ENCODE data around the gene LRP1B. TPM values are rescaled to one million over a fixed set of nuclear protein-coding genes. Genes with fewer than 3 reads are reported as not detected.

LRP1B gene
- total RNA-seq, 6 experiments from 2014 or later: 0.06 to 1.7 (median 0.15) TPM; not detected in 1

DNA sequence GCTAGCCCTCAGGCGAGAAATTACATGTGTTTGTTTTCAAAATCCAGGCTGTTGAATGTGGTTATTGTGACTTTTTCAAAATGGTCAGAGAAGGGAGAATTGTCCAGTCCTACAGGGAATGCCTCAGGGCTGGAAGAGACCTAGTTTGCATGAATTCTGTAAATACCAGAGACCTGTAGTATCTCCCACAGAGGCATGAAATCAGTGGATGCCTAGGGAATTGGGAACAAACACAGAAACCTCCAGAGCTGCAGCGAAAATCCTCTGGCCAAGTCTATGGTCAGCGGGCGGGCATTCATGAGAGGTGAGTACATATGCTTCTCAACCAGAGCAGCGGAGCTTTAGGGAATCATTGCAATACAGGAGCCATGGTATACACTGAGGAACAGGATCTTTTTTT lies 1754.1 kb downstream of the LRP1B start:
- no peak for DNase-seq

DNA sequence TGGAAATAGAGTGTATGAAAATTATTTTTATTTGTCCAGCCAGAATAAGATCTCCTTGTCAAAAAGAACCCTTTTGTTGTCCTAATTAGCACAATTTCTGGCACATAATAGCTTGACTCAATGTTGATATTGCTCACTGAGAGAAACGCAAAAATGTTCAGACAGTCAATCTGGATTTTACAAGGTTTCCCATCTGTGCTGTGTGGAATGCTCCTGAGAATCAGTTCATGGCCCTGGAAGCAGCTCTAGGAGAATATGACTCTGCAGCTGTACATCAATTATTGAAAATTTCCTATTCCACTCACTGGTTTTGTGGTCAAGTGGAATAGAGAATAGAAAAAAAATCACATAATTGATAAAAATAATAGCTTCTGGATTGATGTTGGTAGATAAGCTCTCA lies 1767.7 kb downstream of the LRP1B start:
- intact Hi-C loops (cut with DNase I): no loop called here
- TF ChIP-seq POLR2A (IDR thresholded peaks at IDR 0.05): no peak
- TF ChIP-seq, protein P1, sequence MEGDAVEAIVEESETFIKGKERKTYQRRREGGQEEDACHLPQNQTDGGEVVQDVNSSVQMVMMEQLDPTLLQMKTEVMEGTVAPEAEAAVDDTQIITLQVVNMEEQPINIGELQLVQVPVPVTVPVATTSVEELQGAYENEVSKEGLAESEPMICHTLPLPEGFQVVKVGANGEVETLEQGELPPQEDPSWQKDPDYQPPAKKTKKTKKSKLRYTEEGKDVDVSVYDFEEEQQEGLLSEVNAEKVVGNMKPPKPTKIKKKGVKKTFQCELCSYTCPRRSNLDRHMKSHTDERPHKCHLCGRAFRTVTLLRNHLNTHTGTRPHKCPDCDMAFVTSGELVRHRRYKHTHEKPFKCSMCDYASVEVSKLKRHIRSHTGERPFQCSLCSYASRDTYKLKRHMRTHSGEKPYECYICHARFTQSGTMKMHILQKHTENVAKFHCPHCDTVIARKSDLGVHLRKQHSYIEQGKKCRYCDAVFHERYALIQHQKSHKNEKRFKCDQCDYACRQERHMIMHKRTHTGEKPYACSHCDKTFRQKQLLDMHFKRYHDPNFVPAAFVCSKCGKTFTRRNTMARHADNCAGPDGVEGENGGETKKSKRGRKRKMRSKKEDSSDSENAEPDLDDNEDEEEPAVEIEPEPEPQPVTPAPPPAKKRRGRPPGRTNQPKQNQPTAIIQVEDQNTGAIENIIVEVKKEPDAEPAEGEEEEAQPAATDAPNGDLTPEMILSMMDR (IDR thresholded peaks at IDR 0.05): no peak
- Histone ChIP-seq H3K36me3 (no peaks in the 10 kb centered on the region), H3K27me3 (no peaks in the 10 kb centered on the region), H3K4me3 (no peak overlapping the region), H3K9me3 (no peaks in the 10 kb centered on the region), H3K27ac (no peak overlapping the region), H3K4me1 (no peaks in the 10 kb centered on the region)
- WGBS (ENCODE audit: insufficient coverage, low coverage, low lambda C conversion rate, missing lambda C conversion rate): 63% methylated on average over 1 of the region's 1 CpG
- ATAC-seq: no peak
- no peak for DNase-seq

More for the DNA sequence above, 1754.1 kb downstream of the LRP1B start:
- no peaks in the 10 kb centered on the region for H3K9me3 ChIP-seq
- intact Hi-C loops (cut with DNase I): no loop called here
- TF ChIP-seq POLR2A (IDR thresholded peaks at IDR 0.05): no peak
- TF ChIP-seq, protein P1 (IDR thresholded peaks at IDR 0.05): no peak
- H3K4me3 ChIP-seq: no peak overlapping the region
- no peaks in the 10 kb centered on the region for H3K27me3 ChIP-seq
- H3K36me3 ChIP-seq: no peaks in the 10 kb centered on the region
- 33% methylated on average over 1 of the region's 5 CpGs for WGBS (ENCODE audit: insufficient coverage, low coverage, low lambda C conversion rate, missing lambda C conversion rate)
- no peak overlapping the region for H3K27ac ChIP-seq
- ATAC-seq: no peak
- H3K4me1 ChIP-seq: no peaks in the 10 kb centered on the region

DNA sequence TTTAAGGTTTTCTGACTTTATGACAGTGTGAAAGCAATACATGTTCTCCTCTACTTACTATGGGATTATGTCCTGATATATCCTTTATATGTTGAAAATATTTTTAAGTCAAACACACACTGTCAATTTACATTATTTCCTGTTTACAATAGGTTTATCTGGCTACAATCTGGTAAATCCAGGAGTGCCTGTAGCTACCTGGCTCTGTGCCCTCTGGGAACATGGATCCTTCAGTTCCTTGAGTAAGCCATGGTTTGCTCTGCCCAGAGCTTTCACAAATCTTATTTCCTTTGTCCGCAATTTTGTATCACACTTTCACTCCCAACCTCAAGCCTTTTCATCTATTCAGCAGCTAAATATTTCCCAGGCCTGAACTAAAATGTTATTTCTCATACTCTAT lies 1768.5 kb downstream of the LRP1B start:
- 79% methylated on average over 1 of the region's 1 CpG for WGBS (ENCODE audit: insufficient coverage, low coverage, low lambda C conversion rate, missing lambda C conversion rate)
- no peak for TF ChIP-seq POLR2A (IDR thresholded peaks at IDR 0.05)
- TF ChIP-seq, protein P1 (IDR thresholded peaks at IDR 0.05): no peak

DNA sequence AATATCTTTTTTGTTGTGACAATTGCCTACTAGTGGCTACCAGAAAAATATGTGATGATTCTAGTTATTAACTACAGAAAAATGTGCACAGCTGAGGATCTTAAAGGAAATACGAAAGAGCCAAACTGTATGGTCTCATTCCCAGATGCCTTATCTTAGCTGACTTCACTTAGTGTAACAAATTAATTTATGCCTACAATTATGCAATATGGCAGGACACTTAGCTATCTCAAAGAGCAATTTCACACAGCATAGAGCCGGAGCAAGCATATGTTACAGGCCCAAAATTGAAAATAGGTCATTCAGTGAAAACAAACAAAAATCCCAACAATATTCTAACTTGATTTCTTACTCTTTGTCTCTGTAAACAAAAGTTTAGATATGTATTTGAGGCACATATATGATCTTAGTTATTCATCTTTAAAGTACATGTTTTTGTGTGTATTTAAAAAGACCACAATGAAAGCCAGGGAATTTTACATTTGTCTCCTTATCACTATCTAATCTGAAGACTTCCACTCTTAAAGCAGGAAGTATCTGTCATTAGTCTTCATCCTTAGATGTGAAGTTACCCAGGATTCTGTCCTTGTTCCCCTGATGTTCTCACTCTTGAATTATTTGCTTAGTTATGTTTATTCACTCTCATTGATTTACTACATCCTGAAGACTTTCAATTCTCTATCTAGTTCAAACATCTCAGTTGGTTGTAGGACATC lies 1771.6 kb downstream of the LRP1B start:
- Histone ChIP-seq H3K27me3 (no peaks in the 10 kb centered on the region), H3K27ac (no peak overlapping the region), H3K36me3 (no peaks in the 10 kb centered on the region), H3K9me3 (no peaks in the 10 kb centered on the region), H3K4me1 (no peaks in the 10 kb centered on the region), H3K4me3 (no peak overlapping the region)
- no peak for TF ChIP-seq POLR2A (IDR thresholded peaks at IDR 0.05)
- TF ChIP-seq, protein P1 (IDR thresholded peaks at IDR 0.05): no peak
- WGBS (ENCODE audit: insufficient coverage, low coverage, low lambda C conversion rate, missing lambda C conversion rate): 50% methylated on average over 2 of the region's 2 CpGs
- ATAC-seq (no peak), DNase-seq (no peak)
- intact Hi-C loops (cut with DNase I): no loop called here

More for the DNA sequence above, 1768.5 kb downstream of the LRP1B start:
- Histone ChIP-seq H3K4me3 (no peak overlapping the region), H3K27ac (no peak overlapping the region), H3K36me3 (no peaks in the 10 kb centered on the region), H3K27me3 (no peaks in the 10 kb centered on the region), H3K4me1 (no peaks in the 10 kb centered on the region), H3K9me3 (no peaks in the 10 kb centered on the region)
- no peak for ATAC-seq
- DNase-seq: no peak
- intact Hi-C loops (cut with DNase I): no loop called here

All from right lobe of liver (tissue), 6 donors.